H1 (cell line): ENCODE results near the gene TBCEL. TPM values are rescaled to one million over a fixed set of nuclear protein-coding genes. Genes with fewer than 3 reads are reported as not detected.

ENCODE experiments used
- CTCF ChIA-PET: fragments of 300-600 bp; sonication (Branson Sonifier 250); formaldehyde crosslinking; loops from one replicate; lab custom pipeline; 2021; ENCODE audit not compliant: partially characterized antibody; lab: Charles Lee
- POLR2A ChIA-PET: fragments of 300-600 bp; sonication (Branson Sonifier 250); formaldehyde crosslinking; loops from one replicate; lab custom pipeline; 2021; ENCODE audit warnings: inconsistent platforms; ENCODE audit not compliant: partially characterized antibody; lab: Charles Lee
- DNase-seq, 2 experiments: peaks; one replicate each; pipeline versions ENCODE4 v3.0.0 to v3.0.0-alpha.2; 2010 to 2022; ENCODE audit warnings: low spot score in 2 of 2, low read depth in 1 of 2, mixed read lengths in 1 of 2
- FAIRE-seq: peaks from 2 replicates; lab custom pipeline; 2011; peaks lifted over from hg19 to GRCh38; lab: Jason Lieb, UNC
- H2AFZ ChIP-seq: 2 replicates; pipeline ENCODE4 v1.8.1; 2012; ENCODE audit warnings: low read length, inconsistent platforms
- H2AK5ac ChIP-seq: 2 replicates; pipeline ENCODE4 v1.6.1; 2013; ENCODE audit warnings: low read depth, low read length
- H2BK120ac ChIP-seq: replicated peaks from 2 replicates; pipeline ENCODE3; 2013; ENCODE audit warnings: low read depth, low read length, inconsistent platforms
- H2BK12ac ChIP-seq: 2 replicates; pipeline ENCODE4 v1.6.1; 2013; ENCODE audit warnings: low read depth, low read length
- H2BK15ac ChIP-seq: 2 replicates; pipeline ENCODE4 v1.6.1; 2013; ENCODE audit warnings: low read length
- H2BK20ac ChIP-seq: 2 replicates; pipeline ENCODE4 v1.6.1; 2013; ENCODE audit warnings: low read length
- H2BK5ac ChIP-seq: 2 replicates; pipeline ENCODE4 v1.6.1; 2013; ENCODE audit warnings: low read depth, low read length
- H3K14ac ChIP-seq: 2 replicates; pipeline ENCODE4 v1.6.1; 2013; ENCODE audit warnings: inconsistent platforms; ENCODE audit not compliant: insufficient read length
- H3K18ac ChIP-seq: 2 replicates; pipeline ENCODE4 v1.6.1; 2013; ENCODE audit warnings: low read length; ENCODE audit errors: extremely low read depth
- H3K23ac ChIP-seq: 2 replicates; pipeline ENCODE4 v1.6.1; 2013; ENCODE audit warnings: inconsistent platforms; ENCODE audit not compliant: insufficient read length
- H3K23me2 ChIP-seq: 2 replicates; pipeline ENCODE4 v1.6.1; 2013; ENCODE audit warnings: low read depth, low read length
- H3K27ac ChIP-seq: 2 replicates; pipeline ENCODE4 v1.6.1; 2011; ENCODE audit warnings: low read depth, low read length, inconsistent platforms
- H3K27me3 ChIP-seq, 4 experiments: replicated peaks in 1 of 4; 1 replicate in 1 of 4; 2 replicates in 3 of 4; pipeline versions ENCODE4 v1.6.1 to v1.8.1; 2011 to 2013; ENCODE audit warnings: low read length in 3 of 4, mild to moderate bottlenecking in 3 of 4, inconsistent platforms in 2 of 4, mixed read lengths in 2 of 4, moderate library complexity in 1 of 4; ENCODE audit not compliant: control insufficient read depth in 3 of 4, insufficient read depth in 3 of 4; ENCODE audit errors: extremely low read depth in 1 of 4
- H3K36me3 ChIP-seq, 4 experiments: 2 replicates each; pipeline versions ENCODE4 v1.6.1 to v1.8.1; 2011 to 2013; ENCODE audit warnings: mild to moderate bottlenecking in 4 of 4, low read length in 3 of 4, moderate library complexity in 2 of 4, control low read depth in 1 of 4, inconsistent platforms in 1 of 4; ENCODE audit not compliant: insufficient read depth in 4 of 4, control insufficient read depth in 2 of 4
- H3K4ac ChIP-seq: replicated peaks from 2 replicates; pipeline ENCODE3; 2013; ENCODE audit warnings: low read length, low read depth, mixed read lengths, inconsistent platforms; ENCODE audit not compliant: insufficient read length
- H3K4me1 ChIP-seq, 4 experiments: replicated peaks in 1 of 4; 1 replicate in 1 of 4; 2 replicates in 3 of 4; pipeline versions ENCODE4 v1.6.1 to v1.8.1; 2011 to 2013; ENCODE audit warnings: low read length in 3 of 4, inconsistent platforms in 2 of 4, mixed read lengths in 1 of 4; ENCODE audit not compliant: insufficient read depth in 4 of 4, control insufficient read depth in 3 of 4
- H3K4me2 ChIP-seq, 2 experiments: 2 replicates each; pipeline versions ENCODE4 v1.6.1 to v1.8.1; 2011 to 2013; ENCODE audit warnings: low read depth in 2 of 2, low read length in 2 of 2, control low read depth in 1 of 2, inconsistent platforms in 1 of 2, mild to moderate bottlenecking in 1 of 2; ENCODE audit not compliant: insufficient read depth in 1 of 2
- H3K4me3 ChIP-seq, 4 experiments: fragments of 200-600, 300-600 bp in 1 of 4; sonication (generic), shearing (Covaris generic), sonication (Bioruptor Twin) in 1 of 4; 2 replicates each; pipeline versions ENCODE4 v1.5.1 to v1.8.1; 2011 to 2016; ENCODE audit warnings: low read length in 4 of 4, low read depth in 3 of 4, control low read depth in 2 of 4, inconsistent platforms in 2 of 4, mild to moderate bottlenecking in 2 of 4, mixed read lengths in 1 of 4, moderate library complexity in 1 of 4; ENCODE audit not compliant: insufficient read depth in 2 of 4; ENCODE audit errors: extremely low read depth in 1 of 4
- H3K56ac ChIP-seq: replicated peaks from 2 replicates; pipeline ENCODE3; 2013; ENCODE audit warnings: low read depth, mild to moderate bottlenecking, mixed read lengths, low read length, inconsistent platforms; ENCODE audit not compliant: insufficient read length
- H3K79me1 ChIP-seq: 2 replicates; pipeline ENCODE4 v1.6.1; 2013; ENCODE audit warnings: low read depth, low read length, control low read depth
- H3K79me2 ChIP-seq, 2 experiments: 2 replicates each; pipeline versions ENCODE4 v1.6.1 to v1.8.1; 2012 to 2013; ENCODE audit warnings: low read length in 2 of 2, mild to moderate bottlenecking in 2 of 2, inconsistent platforms in 1 of 2; ENCODE audit not compliant: insufficient read depth in 2 of 2, control insufficient read depth in 1 of 2
- H3K9ac ChIP-seq, 4 experiments: replicated peaks in 1 of 4; 1 replicate in 1 of 4; 2 replicates in 3 of 4; pipeline versions ENCODE4 v1.6.1 to v1.8.1; 2011 to 2013; ENCODE audit warnings: low read depth in 3 of 4, low read length in 3 of 4, control low read depth in 2 of 4, mild to moderate bottlenecking in 2 of 4, moderate library complexity in 2 of 4, inconsistent platforms in 1 of 4; ENCODE audit errors: extremely low read depth in 1 of 4
- H3K9me3 ChIP-seq, 2 experiments: 2 replicates each; pipeline versions ENCODE4 v1.6.1 to v1.8.1; 2012 to 2013; ENCODE audit warnings: mild to moderate bottlenecking in 2 of 2, moderate library complexity in 2 of 2, control low read depth in 1 of 2, inconsistent platforms in 1 of 2, low read depth in 1 of 2, low read length in 1 of 2, mixed read lengths in 1 of 2; ENCODE audit not compliant: insufficient read depth in 2 of 2
- H4K20me1 ChIP-seq, 2 experiments: replicated peaks in 1 of 2; 2 replicates each; pipeline versions ENCODE3 to v1.8.1; 2011 to 2013; ENCODE audit warnings: inconsistent platforms in 2 of 2, low read length in 2 of 2, mild to moderate bottlenecking in 1 of 2; ENCODE audit not compliant: insufficient read depth in 2 of 2, control insufficient read depth in 1 of 2
- H4K5ac ChIP-seq: 2 replicates; pipeline ENCODE4 v1.6.1; 2013; ENCODE audit warnings: low read length, low read depth, mixed read lengths, inconsistent platforms; ENCODE audit not compliant: insufficient read length
- H4K8ac ChIP-seq: 2 replicates; pipeline ENCODE4 v1.8.0; 2013; ENCODE audit warnings: mild to moderate bottlenecking, moderate library complexity, low read length, inconsistent platforms; ENCODE audit not compliant: insufficient read depth; ENCODE audit errors: extremely low read depth
- H4K91ac ChIP-seq: replicated peaks from 2 replicates; pipeline ENCODE3; 2013; ENCODE audit warnings: low read length, mixed read lengths, inconsistent platforms; ENCODE audit not compliant: insufficient read length
- CREB1 ChIP-seq: IDR thresholded peaks from 2 replicates; pipeline ENCODE4 v1.6.1; 2012; ENCODE audit warnings: inconsistent platforms
- WGBS, 2 experiments: shearing (Covaris generic) in 1 of 2; methylation state at CpG; one replicate each; pipeline versions ENCODE4 v1.1.6 to v1.1.7; 2013 to 2015; ENCODE audit warnings: low lambda C conversion rate in 2 of 2, mixed read lengths in 2 of 2, inconsistent platforms in 1 of 2, low coverage in 1 of 2, missing lambda C conversion rate in 1 of 2; ENCODE audit not compliant: insufficient replicate concordance in 2 of 2, insufficient coverage in 1 of 2, insufficient read length in 1 of 2; ENCODE audit errors: extremely low coverage in 1 of 2, missing lambda C conversion rate in 1 of 2; 5-methylcytosine and 5-hydroxymethylcytosine counted together
- polyA plus RNA-seq, 7 experiments: library from polyadenylated mRNA; depleted of rRNA in 3 of 7; stranded (reverse) in 5 of 7; unstranded in 2 of 7; fragments of >200 nt in 5 of 7; fragments of 200-250 nt in 2 of 7; gene quantifications; 1 replicate in 5 of 7; 2 replicates in 1 of 7; 4 replicates in 1 of 7; pipeline versions ENCODE4 v1.2.1 to v1.2.3, GENCODE V29; 2011 to 2013; ENCODE audit warnings: missing spikeins in 2 of 7, mixed read lengths in 2 of 7
- total RNA-seq: library from RNA; stranded (reverse); fragmentation: NEBNext Ultra II Directional; extraction: Animal tissue kit (Norgen Biotek cat#: 25700); gene quantifications from 2 replicates; pipeline ENCODE4 v1.2.1, GENCODE V29; 2021

TBCEL gene
- total and polyA plus RNA-seq, 2 of the 8 experiments (the other 6 are each of a cell fraction or from before 2014, with no cell fraction given), result 3.9 to 16.0 TPM

DNA sequence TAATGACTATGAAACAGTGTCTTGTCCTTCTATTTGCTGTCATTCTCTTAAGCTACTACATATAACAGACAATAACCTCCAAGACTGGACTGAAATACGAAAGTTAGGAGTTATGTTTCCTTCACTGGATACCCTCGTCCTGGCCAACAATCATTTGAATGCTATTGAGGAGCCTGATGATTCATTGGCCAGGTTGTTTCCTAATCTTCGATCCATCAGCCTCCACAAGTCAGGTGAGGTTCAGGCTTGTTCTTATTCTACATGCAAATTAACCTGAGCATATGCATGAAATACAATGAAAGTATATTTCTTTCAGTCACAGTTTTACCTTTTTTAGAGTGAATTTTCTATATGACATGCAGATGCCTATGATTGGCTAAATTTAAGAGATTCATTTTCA, 31.2 kb downstream of the TBCEL start:
- Histone ChIP-seq H2BK20ac (no peak overlapping the region), H3K27ac (no peak overlapping the region), H3K23me2 (no peaks in the 10 kb centered on the region; the same call in 1 of the 2 replicates), H3K9ac (no peak overlapping the region), H2BK12ac (no peak overlapping the region), H3K4ac (no peak overlapping the region), H3K9me3 (no peaks in the 10 kb centered on the region), H4K5ac (no peak overlapping the region), H3K18ac (no peak overlapping the region), H3K79me1 (no peaks in the 10 kb centered on the region), H3K27me3 (no peaks in the 10 kb centered on the region), H3K56ac (no peak overlapping the region), H3K4me3 (no peak overlapping the region), H2BK120ac (no peak overlapping the region), H2BK15ac (no peak overlapping the region), H3K14ac (no peak overlapping the region), H4K20me1 (no peaks in the 10 kb centered on the region), H2AK5ac (no peak overlapping the region), H3K79me2 (no peaks in the 10 kb centered on the region), H4K91ac (no peak overlapping the region), H3K4me2 (no peak overlapping the region), H2BK5ac (no peak overlapping the region), H3K4me1 (no peaks in the 10 kb centered on the region), H4K8ac (no peak overlapping the region), H2AFZ (no peak overlapping the region), H3K23ac (no peak overlapping the region), H3K36me3 (peaks cover 3 to 29% (median 22%) of the 10 kb centered on the region in 4 experiments; a peak in 7 of 8 replicates)
- WGBS, 2 experiments, result 92% methylated on average over 3 of the region's 3 CpGs; no CpG with 5 or more reads in 1 of the 2 experiments
- CTCF ChIA-PET, result no interaction called here
- TF ChIP-seq CREB1, result no peak
- DNase-seq, result no peak
- POLR2A ChIA-PET, result no interaction called here
- no peak for FAIRE-seq
